Chondrocyte (in vitro differentiated cells): ENCODE results near the gene ARSJ. TPM values are rescaled to one million over a fixed set of nuclear protein-coding genes. Genes with fewer than 3 reads are reported as not detected.

Experiments used
- DNase-seq: peaks from one replicate; pipeline ENCODE4 v3.0.0; 2021; ENCODE audit warnings: mixed read lengths, low spot score
- H3K27ac Mint-ChIP-seq: one replicate; pipeline ENCODE4 v1.8.0; 2021; ENCODE audit warnings: mild to moderate bottlenecking, moderate library complexity, mixed read lengths; ENCODE audit not compliant: unreplicated experiment
- H3K27me3 Mint-ChIP-seq: 2 replicates; pipeline ENCODE4 v1.8.0; 2021; ENCODE audit warnings: low read depth, mixed read lengths
- H3K36me3 Mint-ChIP-seq: 2 replicates; pipeline ENCODE4 v1.8.0; 2021; ENCODE audit warnings: low read depth, mixed read lengths
- H3K4me1 Mint-ChIP-seq: 2 replicates; pipeline ENCODE4 v1.8.0; 2021; ENCODE audit warnings: low read depth, mild to moderate bottlenecking, mixed read lengths
- H3K4me3 Mint-ChIP-seq: one replicate; pipeline ENCODE4 v1.8.0; 2021; ENCODE audit warnings: mild to moderate bottlenecking, moderate library complexity, mixed read lengths; ENCODE audit not compliant: unreplicated experiment
- H3K9me3 Mint-ChIP-seq: 2 replicates; pipeline ENCODE4 v1.8.0; 2021; ENCODE audit warnings: low read depth, mixed read lengths
- CTCF ChIP-seq: fragments of 200-600 bp; sonication (generic); IDR thresholded peaks from 2 replicates; pipeline ENCODE4 v1.5.0; 2021; ENCODE audit warnings: antibody characterized with exemption, mild to moderate bottlenecking, moderate library complexity
- total RNA-seq: library from RNA; stranded (reverse); gene quantifications from 3 replicates; pipeline ENCODE4 v1.2.1, GENCODE V29; 2021

The ARSJ gene
- total RNA-seq, 1 donor from 2014 or later: 80.9 TPM

- Mint-ChIP-seq H3K4me1 (peaks cover 24% of the 10 kb centered on the region), H3K27ac (no peak overlapping the region), H3K4me3 (no peak overlapping the region), H3K36me3 (no peaks in the 10 kb centered on the region), H3K27me3 (no peaks in the 10 kb centered on the region), H3K9me3 (no peaks in the 10 kb centered on the region)
- TF ChIP-seq CTCF: no peak
- no peak for DNase-seq
Observed at GRCh38 chr4:113885291-113885690, 94.2 kb downstream of the ARSJ start.

GRCh38 chr4:113884655-113885054, 94.8 kb downstream of the ARSJ start:
- no peaks in the 10 kb centered on the region for H3K36me3 Mint-ChIP-seq
- peaks cover 27% of the 10 kb centered on the region for H3K4me1 Mint-ChIP-seq
- H3K27ac Mint-ChIP-seq: peak overlapping the region; percentile 11
- H3K27me3 Mint-ChIP-seq: no peaks in the 10 kb centered on the region
- no peaks in the 10 kb centered on the region for H3K9me3 Mint-ChIP-seq
- no peak for TF ChIP-seq CTCF
- DNase-seq: no peak
- no peak overlapping the region for H3K4me3 Mint-ChIP-seq

DNA sequence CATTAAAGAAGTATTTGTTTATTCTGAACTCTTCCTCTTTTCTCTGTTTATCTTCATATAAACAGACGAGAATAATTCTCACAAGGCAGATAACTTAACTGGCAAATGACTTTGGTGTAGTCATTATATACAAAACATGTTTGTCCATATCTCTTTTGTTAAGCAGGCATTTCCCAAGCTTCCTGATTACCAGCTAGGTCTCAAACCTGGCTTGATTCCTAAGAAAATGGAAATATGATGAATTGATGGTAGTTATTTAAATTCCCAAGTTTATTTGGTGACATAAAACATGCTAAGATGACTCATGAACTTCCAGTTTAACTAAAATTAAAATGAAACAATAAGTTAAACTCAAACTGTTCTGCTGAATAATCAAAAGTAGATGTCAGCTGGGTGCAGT, 96.8 kb downstream of the ARSJ start:
- no peak for DNase-seq
- Mint-ChIP-seq H3K4me3 (no peak overlapping the region), H3K27ac (peak overlapping the region; percentile 74), H3K36me3 (no peaks in the 10 kb centered on the region), H3K9me3 (no peaks in the 10 kb centered on the region), H3K4me1 (peaks cover 33% of the 10 kb centered on the region), H3K27me3 (no peaks in the 10 kb centered on the region)
- TF ChIP-seq CTCF: no peak

DNA sequence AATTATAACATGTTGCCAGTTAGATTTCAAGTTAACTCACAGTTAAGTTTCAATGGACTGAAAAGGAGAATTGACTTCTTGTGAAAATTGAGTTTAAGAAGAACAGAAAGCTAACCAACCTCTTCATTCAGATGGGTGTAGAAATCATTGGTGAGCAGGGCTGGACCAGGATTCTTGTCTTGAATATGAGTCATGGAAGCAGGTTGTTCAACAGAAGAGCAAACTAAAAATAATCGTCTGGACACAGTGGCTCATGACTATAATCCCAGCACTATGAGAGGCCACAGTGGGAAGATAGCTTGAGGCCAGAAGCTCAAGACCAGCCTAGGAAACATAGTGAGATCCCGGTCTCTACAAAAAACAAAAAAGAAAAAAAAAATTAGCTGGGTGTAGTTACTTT, 98.2 kb downstream of the ARSJ start:
- Mint-ChIP-seq H3K4me1 (peaks cover 33% of the 10 kb centered on the region), H3K27ac (peak overlapping the region; percentile 69), H3K4me3 (no peak overlapping the region), H3K36me3 (no peaks in the 10 kb centered on the region), H3K27me3 (no peaks in the 10 kb centered on the region), H3K9me3 (no peaks in the 10 kb centered on the region)
- DNase-seq: no peak
- TF ChIP-seq CTCF: no peak

DNA sequence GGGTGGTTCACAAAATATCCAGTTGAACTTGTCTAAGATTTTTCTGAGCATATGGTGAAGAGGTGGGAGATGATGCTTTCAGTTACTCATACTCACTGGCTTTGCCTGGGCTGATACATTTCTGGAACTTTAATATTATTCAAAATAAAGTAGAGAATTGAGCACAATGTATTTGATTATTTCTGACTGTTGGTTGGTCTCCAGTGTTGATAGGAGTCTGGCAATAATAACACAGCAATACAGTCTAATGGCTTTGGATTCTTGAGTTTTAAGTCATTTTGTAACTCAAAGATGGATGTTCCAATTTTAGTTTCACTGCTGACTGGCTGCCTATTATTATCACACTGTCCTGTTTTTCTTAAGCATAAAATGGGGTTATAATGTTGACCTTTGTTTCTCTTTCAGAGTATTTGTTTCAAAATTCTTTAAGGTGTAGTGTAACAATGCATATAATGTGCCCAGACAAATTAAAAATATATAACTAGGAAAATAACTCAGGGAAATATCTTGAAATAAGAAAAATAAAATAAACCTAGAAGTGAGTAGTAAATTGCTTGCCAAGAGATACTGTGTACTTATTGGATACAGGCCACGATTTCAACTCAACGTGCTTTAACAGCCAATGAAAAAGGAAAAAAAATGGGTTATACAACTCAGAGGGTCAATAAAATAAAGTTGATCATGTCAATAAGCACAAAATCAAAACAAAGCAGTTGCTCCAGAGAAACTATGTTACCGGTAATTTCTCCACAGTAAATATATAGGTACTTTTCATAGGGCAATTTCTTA, 99.0 kb downstream of the ARSJ start:
- no peak overlapping the region for H3K4me3 Mint-ChIP-seq
- no peak for DNase-seq
- no peaks in the 10 kb centered on the region for H3K9me3 Mint-ChIP-seq
- no peak for TF ChIP-seq CTCF
- H3K36me3 Mint-ChIP-seq: no peaks in the 10 kb centered on the region
- peak overlapping the region; percentile 33 for H3K27ac Mint-ChIP-seq
- no peaks in the 10 kb centered on the region for H3K27me3 Mint-ChIP-seq
- peaks cover 33% of the 10 kb centered on the region for H3K4me1 Mint-ChIP-seq
